ENCODE results near the gene ABCD3. TPM values are rescaled to one million over a fixed set of nuclear protein-coding genes. Genes with fewer than 3 reads are reported as not detected.
"Not testable (repeated sequence)": the region's sequence is repeated elsewhere in the genome, so short reads cannot be mapped to it uniquely, and the experiment has no call there.

Gene ABCD3
- 10 to 100 TPM; 19.3 to 31.0 (median 29.0) TPM for polyA plus RNA-seq (ENCODE audit: insufficient read length in 10 of 10)
- long read RNA-seq, donor 1, partial matches to known transcripts = 0 of 5 reads
- long read RNA-seq, donor 1, other reads (novel, unspliced or antisense) = 0 of 5 reads
- long read RNA-seq, donor 2, partial matches to known transcripts = 0 of 3 reads
- long read RNA-seq, donor 2, other reads (novel, unspliced or antisense) = 0 of 3 reads
- long read RNA-seq, donor 3 = 0 reads
- long read RNA-seq, donor 4 = 0 reads
- long read RNA-seq, donor 5, partial matches to known transcripts = 0 of 2 reads
- long read RNA-seq, donor 5, other reads (novel, unspliced or antisense) = 0 of 2 reads
- long read RNA-seq, donor 6, partial matches to known transcripts = 0 of 2 reads
- long read RNA-seq, donor 6, other reads (novel, unspliced or antisense) = 0 of 2 reads
- long read RNA-seq, donor 7, partial matches to known transcripts = 0 of 2 reads
- long read RNA-seq, donor 7, other reads (novel, unspliced or antisense) = 0 of 2 reads
- long read RNA-seq, donor 8, partial matches to known transcripts = 0 of 2 reads
- long read RNA-seq, donor 8, other reads (novel, unspliced or antisense) = 0 of 2 reads
- long read RNA-seq, donor 9 = 0 reads

GRCh38 chr1:94417978-94418663 is at the start of gene ABCD3:
TSS of gene ABCD3 (plus strand) at chr1:94418389. CDS start at chr1:94418479, 90 bp downstream.
- peak; percentile 98 to 100 (median 99) for DNase-seq

- DNase-seq = not testable (repeated sequence)
Measured at GRCh38 chr1:94372771-94373170, 45.4 kb upstream of the ABCD3 start.

GRCh38 chr1:94373311-94373710 is 44.9 kb upstream of the ABCD3 start:
- DNase-seq = not testable (repeated sequence)

GRCh38 chr1:94375666-94376065 is 42.5 kb upstream of the ABCD3 start:
- not testable (repeated sequence) for DNase-seq

GRCh38 chr1:94378493-94378892 is 39.7 kb upstream of the ABCD3 start:
- DNase-seq = not testable (repeated sequence)

- no peak for DNase-seq
Measured at GRCh38 chr1:94379615-94380014, 38.6 kb upstream of the ABCD3 start.

GRCh38 chr1:94382201-94382600 is 36.0 kb upstream of the ABCD3 start:
- no peak for DNase-seq

GRCh38 chr1:94383966-94384408 is 34.2 kb upstream of the ABCD3 start:
- no peak for DNase-seq

GRCh38 chr1:94384485-94385265 is 33.5 kb upstream of the ABCD3 start:
- DNase-seq = no peak

GRCh38 chr1:94385308-94385929 is 32.8 kb upstream of the ABCD3 start:
- no peak for DNase-seq

GRCh38 chr1:94389298-94389697 is 28.9 kb upstream of the ABCD3 start:
- DNase-seq = no peak

GRCh38 chr1:94394247-94394646 is 23.9 kb upstream of the ABCD3 start:
- DNase-seq = no peak

GRCh38 chr1:94395231-94395630 is 23.0 kb upstream of the ABCD3 start:
- no peak for DNase-seq

- DNase-seq = no peak
Measured at GRCh38 chr1:94395748-94396309, 22.4 kb upstream of the ABCD3 start.

GRCh38 chr1:94396356-94397010 is 21.7 kb upstream of the ABCD3 start:
- DNase-seq = peak in 1 of 3 donors; percentile 23

- DNase-seq = no peak
Measured at GRCh38 chr1:94398356-94398755, 19.8 kb upstream of the ABCD3 start.

- no peak for DNase-seq
Measured at GRCh38 chr1:94399453-94399852, 18.7 kb upstream of the ABCD3 start.

- DNase-seq = no peak
Measured at GRCh38 chr1:94401206-94401605, 17.0 kb upstream of the ABCD3 start.

- DNase-seq = no peak
Measured at GRCh38 chr1:94406446-94406845, 11.7 kb upstream of the ABCD3 start.

GRCh38 chr1:94408104-94408830 is 9.9 kb upstream of the ABCD3 start:
- DNase-seq = no peak

Measured in muscle of back (tissue), 13 donors.